ENCODE results near the gene AK4.
A peak's percentile ranks its signal among the peaks of the same experiment; 100 is the strongest.
"Not testable (repeated sequence)": the region's sequence is repeated elsewhere in the genome, so short reads cannot be mapped to it uniquely, and the experiment has no call there.

AK4 gene

GRCh38 chr1:65148178-65148547, at the start of gene AK4:
AK4 (plus strand) TSS chr1:65148203; CDS start chr1:65148408, 205 bp downstream.
- DNase-seq (ENCODE audit: low read depth), result not testable (repeated sequence)

- no peak for DNase-seq (ENCODE audit: low read depth)
These were observed 44.2 kb upstream of the AK4 start for GRCh38 chr1:65103807-65104206.

GRCh38 chr1:65104854-65105534, 43.0 kb upstream of the AK4 start:
- DNase-seq (ENCODE audit: low read depth), result no peak

GRCh38 chr1:65105596-65105995, 42.4 kb upstream of the AK4 start:
- no peak for DNase-seq (ENCODE audit: low read depth)

GRCh38 chr1:65108025-65108642, 39.9 kb upstream of the AK4 start:
- DNase-seq (ENCODE audit: low read depth), result no peak

- no peak for DNase-seq (ENCODE audit: low read depth)
These were observed 38.5 kb upstream of the AK4 start for GRCh38 chr1:65109487-65109886.

GRCh38 chr1:65112811-65113210, 35.2 kb upstream of the AK4 start:
- DNase-seq (ENCODE audit: low read depth), result no peak

GRCh38 chr1:65113298-65113697, 34.7 kb upstream of the AK4 start:
- DNase-seq (ENCODE audit: low read depth), result no peak

- DNase-seq (ENCODE audit: low read depth), result no peak
These were observed 33.7 kb upstream of the AK4 start for GRCh38 chr1:65114322-65114721.

- DNase-seq (ENCODE audit: low read depth), result no peak
These were observed 28.1 kb upstream of the AK4 start for GRCh38 chr1:65119951-65120350.

GRCh38 chr1:65129104-65129503, 18.9 kb upstream of the AK4 start:
- not testable (repeated sequence) for DNase-seq (ENCODE audit: low read depth)

GRCh38 chr1:65138524-65138923, 9.5 kb upstream of the AK4 start:
- no peak for DNase-seq (ENCODE audit: low read depth)

- DNase-seq (ENCODE audit: low read depth), result not testable (repeated sequence)
These were observed 8.2 kb upstream of the AK4 start for GRCh38 chr1:65139793-65140192.

- DNase-seq (ENCODE audit: low read depth), result no peak
These were observed 6.6 kb upstream of the AK4 start for GRCh38 chr1:65141394-65141793.

GRCh38 chr1:65141918-65142317, 6.1 kb upstream of the AK4 start:
- no peak for DNase-seq (ENCODE audit: low read depth)

- not testable (repeated sequence) for DNase-seq (ENCODE audit: low read depth)
These were observed 4.8 kb upstream of the AK4 start for GRCh38 chr1:65143112-65143658.

GRCh38 chr1:65146908-65147423, 1.0 kb upstream of the AK4 start:
- no peak for DNase-seq (ENCODE audit: low read depth)

GRCh38 chr1:65147424-65148177, 402 bp upstream of the AK4 start:
- peak; percentile 3 for DNase-seq (ENCODE audit: low read depth)

GRCh38 chr1:65148548-65149350, 746 bp downstream of the AK4 start:
- peak; percentile 10 for DNase-seq (ENCODE audit: low read depth)

- DNase-seq (ENCODE audit: low read depth), result no peak
These were observed 1.5 kb downstream of the AK4 start for GRCh38 chr1:65149351-65150107.

GRCh38 chr1:65150108-65150463, 2.1 kb downstream of the AK4 start:
- DNase-seq (ENCODE audit: low read depth), result no peak

Data from activated T-helper 9 cell treated with anti-CD3 and anti-CD28 coated beads, Interleukin-2, amount 50 U/mL, for 16 hours (primary cell).